HepG2 (cell line): ENCODE results near the gene GLIS2. TPM values are rescaled to one million over a fixed set of nuclear protein-coding genes. Genes with fewer than 3 reads are reported as not detected.

ENCODE experiments used
- BHLHE40 ChIP-seq: IDR thresholded peaks from 2 replicates; pipeline ENCODE4 v1.6.1; 2011; ENCODE audit warnings: low read length, improper control_type of control experiment
- CAMTA2 ChIP-seq: sonication (generic); formaldehyde crosslinking; IDR thresholded peaks from 2 replicates; pipeline ENCODE4 v1.4.0; 2020; ENCODE audit warnings: mild to moderate bottlenecking, missing genetic modification reagents, borderline replicate concordance
- ETV6 ChIP-seq: sonication (generic); formaldehyde crosslinking; conservative IDR thresholded peaks from 2 replicates; pipeline ENCODE4 v1.4.0; 2020; ENCODE audit warnings: missing genetic modification reagents
- GRHL1 ChIP-seq: sonication (generic); formaldehyde crosslinking; conservative IDR thresholded peaks from 2 replicates; pipeline ENCODE4 v1.8.0; 2022; ENCODE audit warnings: missing genetic modification reagents
- HIC2 ChIP-seq: sonication (generic); formaldehyde crosslinking; IDR thresholded peaks from 2 replicates; pipeline ENCODE4 v1.9.0; 2022; ENCODE audit warnings: low read depth, missing genetic modification reagents
- HIVEP1 ChIP-seq: sonication (generic); formaldehyde crosslinking; IDR thresholded peaks from 2 replicates; pipeline ENCODE4 v1.4.0; 2020; ENCODE audit warnings: mild to moderate bottlenecking, missing genetic modification reagents
- HNRNPL ChIP-seq: fragments of 200-400 bp; formaldehyde crosslinking; IDR thresholded peaks from 2 replicates; pipeline ENCODE4 v1.6.1; 2017; ENCODE audit warnings: mild to moderate bottlenecking, low read depth, low read length
- HNRNPLL ChIP-seq: fragments of 200-400 bp; formaldehyde crosslinking; IDR thresholded peaks from 2 replicates; pipeline ENCODE4 v1.6.1; 2017; ENCODE audit warnings: mild to moderate bottlenecking, low read depth, low read length; ENCODE audit not compliant: poor library complexity, severe bottlenecking
- MAFG ChIP-seq: sonication (generic); formaldehyde crosslinking; IDR thresholded peaks from 2 replicates; pipeline ENCODE4 v1.5.1; 2020; ENCODE audit warnings: mild to moderate bottlenecking, missing genetic modification reagents
- NR2F1 ChIP-seq, 2 experiments: fragments of 450-650 bp in 1 of 2; formaldehyde crosslinking in 1 of 2; IDR thresholded peaks; 2 replicates each; pipeline versions ENCODE4 v1.5.0 to v1.6.1; 2016 to 2020; ENCODE audit warnings: mild to moderate bottlenecking in 1 of 2, missing compliant biosample characterization in 1 of 2, missing genetic modification reagents in 1 of 2, moderate library complexity in 1 of 2
- SIN3B ChIP-seq: fragments of 150-350 bp; IDR thresholded peaks from 2 replicates; pipeline ENCODE4 v1.6.1; 2014; ENCODE audit warnings: low read length
- SNAPC2 ChIP-seq: sonication (generic); formaldehyde crosslinking; IDR thresholded peaks from 2 replicates; pipeline ENCODE4 v1.8.1; 2022; ENCODE audit warnings: mild to moderate bottlenecking, missing genetic modification reagents
- U2AF2 ChIP-seq: fragments of 200-400 bp; formaldehyde crosslinking; IDR thresholded peaks from 2 replicates; pipeline ENCODE4 v1.6.1; 2017; ENCODE audit warnings: low read depth, mild to moderate bottlenecking, low read length
- ZNF224 ChIP-seq: sonication (generic); formaldehyde crosslinking; IDR thresholded peaks from 2 replicates; pipeline ENCODE4 v1.5.0; 2020; ENCODE audit warnings: mild to moderate bottlenecking, missing genetic modification reagents
- ZNF24 ChIP-seq: fragments of 450-650 bp; IDR thresholded peaks from 2 replicates; pipeline ENCODE4 v1.6.1; 2017; ENCODE audit warnings: antibody characterized with exemption, mild to moderate bottlenecking
- ZNF546 ChIP-seq: sonication (generic); formaldehyde crosslinking; conservative IDR thresholded peaks from 2 replicates; pipeline ENCODE4 v1.8.1; 2023; ENCODE audit warnings: mild to moderate bottlenecking, missing genetic modification reagents
- polyA plus RNA-seq, 8 experiments: library from polyadenylated mRNA; depleted of rRNA in 3 of 8; stranded (reverse) in 7 of 8; unstranded in 1 of 8; fragments of >200 nt; fragmentation: Illumina TruSeq in 4 of 8; extraction: Trizol in 4 of 8; gene quantifications; 2 replicates each; pipeline versions ENCODE4 v1.2.1 to v1.2.3, GENCODE V29; 2011 to 2016; ENCODE audit warnings: low read depth in 4 of 8, missing spikeins in 1 of 8, mixed read lengths in 1 of 8; ENCODE audit not compliant: insufficient read depth in 1 of 8
- total RNA-seq, 5 experiments: library from RNA; depleted of rRNA; stranded (reverse); fragments of >200 nt; fragmentation: Illumina TruSeq; extraction: Trizol; gene quantifications; 2 replicates each; pipeline ENCODE4 v1.2.3, GENCODE V29; 2016; ENCODE audit warnings: low read depth in 1 of 5
- TF ChIP-seq, protein P1 (sequence below): IDR thresholded peaks from 2 replicates; pipeline ENCODE4 v1.6.1; 2016
- TF ChIP-seq, protein P2 (sequence below): sonication (generic); formaldehyde crosslinking; IDR thresholded peaks from 2 replicates; pipeline ENCODE4 v1.4.0; 2020; ENCODE audit warnings: missing genetic modification reagents, low read depth, mild to moderate bottlenecking, borderline replicate concordance
- TF ChIP-seq, protein P3 (sequence below): sonication (generic); formaldehyde crosslinking; IDR thresholded peaks from 2 replicates; pipeline ENCODE4 v1.4.0; 2020; ENCODE audit warnings: missing genetic modification reagents, borderline replicate concordance

Gene GLIS2
- total and polyA plus RNA-seq, 2 of the 13 experiments (the other 11 are each of a cell fraction or from before 2014, with no cell fraction given), result 0.28 to 0.29 TPM

GRCh38 chr16:4309833-4310266 lies 6.0 kb upstream of the GLIS2 start (continued):
- TF ChIP-seq, protein P1, sequence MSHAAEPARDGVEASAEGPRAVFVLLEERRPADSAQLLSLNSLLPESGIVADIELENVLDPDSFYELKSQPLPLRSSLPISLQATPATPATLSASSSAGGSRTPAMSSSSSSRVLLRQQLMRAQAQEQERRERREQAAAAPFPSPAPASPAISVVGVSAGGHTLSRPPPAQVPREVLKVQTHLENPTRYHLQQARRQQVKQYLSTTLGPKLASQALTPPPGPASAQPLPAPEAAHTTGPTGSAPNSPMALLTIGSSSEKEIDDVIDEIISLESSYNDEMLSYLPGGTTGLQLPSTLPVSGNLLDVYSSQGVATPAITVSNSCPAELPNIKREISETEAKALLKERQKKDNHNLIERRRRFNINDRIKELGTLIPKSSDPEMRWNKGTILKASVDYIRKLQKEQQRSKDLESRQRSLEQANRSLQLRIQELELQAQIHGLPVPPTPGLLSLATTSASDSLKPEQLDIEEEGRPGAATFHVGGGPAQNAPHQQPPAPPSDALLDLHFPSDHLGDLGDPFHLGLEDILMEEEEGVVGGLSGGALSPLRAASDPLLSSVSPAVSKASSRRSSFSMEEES, result no peak
- no peak for TF ChIP-seq ZNF24
- TF ChIP-seq, protein P2, sequence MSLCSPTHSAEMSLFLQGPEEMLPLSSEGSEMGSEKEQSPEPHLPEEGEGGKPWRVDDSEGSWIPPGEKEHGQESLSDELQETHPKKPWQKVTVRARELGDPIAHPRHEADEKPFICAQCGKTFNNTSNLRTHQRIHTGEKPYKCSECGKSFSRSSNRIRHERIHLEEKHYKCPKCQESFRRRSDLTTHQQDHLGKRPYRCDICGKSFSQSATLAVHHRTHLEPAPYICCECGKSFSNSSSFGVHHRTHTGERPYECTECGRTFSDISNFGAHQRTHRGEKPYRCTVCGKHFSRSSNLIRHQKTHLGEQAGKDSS (CRISPR knock-in tag), result no peak
- no peak for TF ChIP-seq CAMTA2 (CRISPR knock-in tag)
- no peak for TF ChIP-seq SNAPC2 (CRISPR knock-in tag)
- no peak for TF ChIP-seq HIVEP1 (CRISPR knock-in tag)
- no peak for TF ChIP-seq ZNF546
- TF ChIP-seq SIN3B, result no peak
- TF ChIP-seq MAFG (CRISPR knock-in tag), result no peak
- no peak for TF ChIP-seq HNRNPLL
- no peak for TF ChIP-seq ZNF224
- 0 out of 2 replicates have a peak, but pooled peaks have one; percentile 53 for TF ChIP-seq HIC2
- no peak for TF ChIP-seq BHLHE40
- TF ChIP-seq, protein P3, sequence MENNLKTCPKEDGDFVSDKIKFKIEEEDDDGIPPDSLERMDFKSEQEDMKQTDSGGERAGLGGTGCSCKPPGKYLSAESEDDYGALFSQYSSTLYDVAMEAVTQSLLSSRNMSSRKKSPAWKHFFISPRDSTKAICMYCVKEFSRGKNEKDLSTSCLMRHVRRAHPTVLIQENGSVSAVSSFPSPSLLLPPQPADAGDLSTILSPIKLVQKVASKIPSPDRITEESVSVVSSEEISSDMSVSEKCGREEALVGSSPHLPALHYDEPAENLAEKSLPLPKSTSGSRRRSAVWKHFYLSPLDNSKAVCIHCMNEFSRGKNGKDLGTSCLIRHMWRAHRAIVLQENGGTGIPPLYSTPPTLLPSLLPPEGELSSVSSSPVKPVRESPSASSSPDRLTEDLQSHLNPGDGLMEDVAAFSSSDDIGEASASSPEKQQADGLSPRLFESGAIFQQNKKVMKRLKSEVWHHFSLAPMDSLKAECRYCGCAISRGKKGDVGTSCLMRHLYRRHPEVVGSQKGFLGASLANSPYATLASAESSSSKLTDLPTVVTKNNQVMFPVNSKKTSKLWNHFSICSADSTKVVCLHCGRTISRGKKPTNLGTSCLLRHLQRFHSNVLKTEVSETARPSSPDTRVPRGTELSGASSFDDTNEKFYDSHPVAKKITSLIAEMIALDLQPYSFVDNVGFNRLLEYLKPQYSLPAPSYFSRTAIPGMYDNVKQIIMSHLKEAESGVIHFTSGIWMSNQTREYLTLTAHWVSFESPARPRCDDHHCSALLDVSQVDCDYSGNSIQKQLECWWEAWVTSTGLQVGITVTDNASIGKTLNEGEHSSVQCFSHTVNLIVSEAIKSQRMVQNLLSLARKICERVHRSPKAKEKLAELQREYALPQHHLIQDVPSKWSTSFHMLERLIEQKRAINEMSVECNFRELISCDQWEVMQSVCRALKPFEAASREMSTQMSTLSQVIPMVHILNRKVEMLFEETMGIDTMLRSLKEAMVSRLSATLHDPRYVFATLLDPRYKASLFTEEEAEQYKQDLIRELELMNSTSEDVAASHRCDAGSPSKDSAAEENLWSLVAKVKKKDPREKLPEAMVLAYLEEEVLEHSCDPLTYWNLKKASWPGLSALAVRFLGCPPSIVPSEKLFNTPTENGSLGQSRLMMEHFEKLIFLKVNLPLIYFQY (CRISPR knock-in tag), result peak; percentile 80; the same call in 1 of the 2 replicates
- peak; percentile 93 for TF ChIP-seq HNRNPL
- TF ChIP-seq ETV6 (CRISPR knock-in tag), result no peak
- TF ChIP-seq NR2F1 (CRISPR knock-in tag; IDR thresholded peaks at IDR 0.05), result no peak
- TF ChIP-seq U2AF2, result no peak
- no peak for TF ChIP-seq GRHL1 (CRISPR knock-in tag)
